Erythroblast (primary cell): Measurements from ENCODE around the gene RNF121.

ENCODE experiments used
- GATA1 ChIP-seq: IDR thresholded peaks from 2 replicates; pipeline ENCODE4 v1.6.1; 2011; ENCODE audit warnings: low read depth, mild to moderate bottlenecking, control low read depth, low read length, moderate library complexity
- POLR2A ChIP-seq: IDR thresholded peaks from 2 replicates; pipeline ENCODE4 v1.6.1; 2011; ENCODE audit warnings: mild to moderate bottlenecking, low read length

- no peak for TF ChIP-seq GATA1
- TF ChIP-seq POLR2A: no peak
These were observed 1.9 kb downstream of the RNF121 start for GRCh38 chr11:71930556-71931244.
